SHP77 (cell line): ENCODE measurements around the gene SLC16A11.
"Not testable (repeated sequence)": the region's sequence is repeated elsewhere in the genome, so short reads cannot be mapped to it uniquely, and the experiment has no call there.

Source experiments
- DNase-seq, 2 experiments: peaks; one replicate each; lab custom pipeline; 2025; lab: John Stamatoyannopoulos, UW

Gene SLC16A11

DNA sequence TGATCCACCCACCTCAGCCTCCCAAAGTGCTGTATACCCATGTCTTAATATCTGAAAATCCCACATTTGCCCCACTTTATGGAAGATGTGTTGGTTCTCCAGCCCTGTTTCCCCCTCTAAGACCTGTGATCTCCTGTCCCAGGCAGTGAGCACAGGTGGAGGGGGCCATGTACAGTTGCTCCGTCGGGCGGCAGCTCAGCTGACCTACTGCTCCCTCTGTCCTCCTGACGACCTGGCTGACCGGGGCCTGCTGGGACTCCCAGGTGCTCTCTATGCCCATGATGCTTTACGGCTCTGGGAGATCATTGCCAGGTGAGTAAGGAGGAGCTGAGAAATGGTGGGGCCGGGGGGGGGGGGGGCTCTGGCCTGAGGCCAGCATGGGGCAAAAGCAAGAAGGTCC, 38.2 kb downstream of the SLC16A11 start:
- DNase-seq: no peak

DNA sequence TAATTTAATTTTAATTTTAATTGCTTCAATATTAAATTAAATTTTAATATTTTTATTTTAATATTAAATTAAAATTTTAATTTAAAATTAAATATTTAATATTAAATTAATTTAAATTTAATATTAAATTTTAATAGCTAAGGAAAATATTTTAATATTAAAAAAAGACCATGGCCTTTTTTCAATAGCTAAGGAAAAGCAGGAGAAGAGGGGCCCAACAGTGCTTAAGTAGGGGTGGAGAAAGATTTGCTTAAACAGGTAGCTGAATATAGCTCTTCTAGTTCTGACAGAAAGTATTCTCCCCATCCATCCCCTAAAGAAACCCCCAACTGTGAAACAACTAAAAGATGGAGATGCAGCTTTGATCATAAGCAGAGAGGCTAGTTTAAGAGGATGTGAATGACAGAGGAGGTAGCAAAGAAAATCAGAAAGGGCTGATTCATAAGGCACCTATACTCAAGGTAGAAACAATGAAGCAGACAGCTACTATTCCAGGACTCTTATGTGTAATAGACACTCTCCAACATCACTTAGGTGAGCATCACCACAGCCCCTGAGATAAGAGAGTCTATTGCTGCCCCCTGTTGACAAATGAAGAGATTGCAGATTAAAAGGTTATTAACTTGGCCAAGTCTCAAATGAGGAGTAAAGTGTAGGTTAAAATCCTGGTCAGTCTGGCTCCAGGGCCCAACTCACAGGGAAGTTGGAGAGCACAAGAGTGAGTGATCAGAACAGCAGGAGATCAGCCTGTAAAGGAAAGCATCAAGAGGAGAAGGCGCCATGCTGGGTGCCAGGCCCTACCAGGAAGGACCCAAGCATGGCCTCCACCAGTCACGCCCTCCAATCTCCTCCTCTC, 39.3 kb downstream of the SLC16A11 start:
- peak; percentile 76 to 91 for DNase-seq

DNA sequence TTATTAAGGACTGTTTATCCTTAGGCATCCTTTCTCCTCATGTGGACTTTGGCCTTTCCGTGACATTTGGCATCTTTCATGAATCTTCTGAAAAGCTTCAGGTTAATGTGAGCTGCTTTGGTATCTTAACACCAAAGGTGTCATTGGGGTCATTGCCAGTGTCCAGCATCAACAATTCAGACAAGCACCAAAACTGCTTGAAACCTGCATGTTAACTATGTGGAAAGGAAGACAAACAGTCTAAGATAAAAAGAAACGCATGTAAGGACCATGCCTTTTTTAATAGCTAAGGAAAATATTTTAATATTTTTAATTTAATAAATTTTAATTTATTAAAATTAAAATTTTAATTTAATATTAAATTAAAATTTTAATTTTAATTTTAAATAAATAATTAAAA, 40.1 kb downstream of the SLC16A11 start:
- no peak for DNase-seq

DNA sequence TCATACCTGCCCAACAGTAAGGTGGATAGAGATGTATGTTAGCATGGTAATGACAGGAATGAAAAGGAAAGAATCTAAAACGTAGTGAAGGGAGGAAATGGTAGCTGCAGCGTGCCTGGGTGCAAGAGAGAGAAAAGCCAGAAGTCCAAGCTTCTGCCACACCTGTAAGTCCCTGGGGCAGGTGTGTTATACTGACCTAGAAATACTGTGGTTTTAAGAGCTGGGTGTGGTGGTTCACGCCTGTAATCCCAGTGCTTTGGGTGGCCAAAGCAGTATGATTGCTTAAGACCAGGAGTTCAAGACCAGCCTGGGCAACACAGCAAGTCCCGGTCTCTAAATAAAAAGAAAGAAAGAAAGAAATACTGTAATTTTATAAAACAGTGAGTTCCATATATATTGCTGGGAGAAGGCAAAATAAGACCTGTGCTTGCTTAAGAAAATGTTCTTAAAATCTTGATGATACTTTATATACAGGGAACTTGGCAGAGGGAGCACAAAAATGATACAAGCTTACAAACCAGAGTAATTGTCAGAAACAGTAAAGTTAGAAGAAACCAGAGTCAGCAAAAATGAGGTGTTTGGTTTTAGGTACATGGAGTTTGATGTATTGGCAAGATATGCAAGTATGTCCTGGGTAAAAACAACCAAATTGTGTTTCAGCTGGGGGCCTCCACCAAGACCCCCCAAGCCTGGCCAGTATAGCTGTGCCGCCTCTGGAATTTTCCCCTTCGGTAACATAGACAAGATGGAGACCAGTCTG, 41.4 kb downstream of the SLC16A11 start:
- no peak for DNase-seq

DNA sequence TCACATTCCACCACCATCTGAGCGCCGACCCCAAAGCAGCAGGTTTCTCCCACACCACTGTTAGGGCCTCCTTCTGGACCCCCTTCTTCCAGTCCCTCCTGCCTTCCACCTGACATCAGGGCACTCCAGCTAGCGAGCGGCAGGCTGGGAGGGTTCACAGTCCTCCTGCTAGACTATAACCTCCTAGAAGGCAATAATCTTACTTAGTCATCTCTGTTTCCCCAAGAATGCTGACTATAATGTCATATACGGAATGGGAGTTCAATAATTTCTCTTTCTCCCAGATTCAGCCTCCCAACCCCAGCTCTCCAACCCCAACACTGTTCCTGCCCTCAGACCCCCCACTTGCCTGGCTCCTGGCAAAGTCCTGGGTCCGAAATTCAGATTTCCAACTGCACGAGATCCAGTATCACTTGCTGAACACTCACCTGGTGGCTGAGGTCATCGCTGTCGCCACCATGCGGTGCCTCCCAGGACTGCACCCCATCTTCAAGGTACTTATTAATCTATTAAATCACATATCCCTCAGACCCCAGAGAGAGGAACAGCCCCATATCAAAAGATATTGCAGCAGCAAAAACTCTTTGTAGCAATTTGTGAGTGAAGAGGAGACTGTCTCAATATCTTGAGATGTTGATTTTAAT, 42.5 kb downstream of the SLC16A11 start:
- DNase-seq: no peak

DNA sequence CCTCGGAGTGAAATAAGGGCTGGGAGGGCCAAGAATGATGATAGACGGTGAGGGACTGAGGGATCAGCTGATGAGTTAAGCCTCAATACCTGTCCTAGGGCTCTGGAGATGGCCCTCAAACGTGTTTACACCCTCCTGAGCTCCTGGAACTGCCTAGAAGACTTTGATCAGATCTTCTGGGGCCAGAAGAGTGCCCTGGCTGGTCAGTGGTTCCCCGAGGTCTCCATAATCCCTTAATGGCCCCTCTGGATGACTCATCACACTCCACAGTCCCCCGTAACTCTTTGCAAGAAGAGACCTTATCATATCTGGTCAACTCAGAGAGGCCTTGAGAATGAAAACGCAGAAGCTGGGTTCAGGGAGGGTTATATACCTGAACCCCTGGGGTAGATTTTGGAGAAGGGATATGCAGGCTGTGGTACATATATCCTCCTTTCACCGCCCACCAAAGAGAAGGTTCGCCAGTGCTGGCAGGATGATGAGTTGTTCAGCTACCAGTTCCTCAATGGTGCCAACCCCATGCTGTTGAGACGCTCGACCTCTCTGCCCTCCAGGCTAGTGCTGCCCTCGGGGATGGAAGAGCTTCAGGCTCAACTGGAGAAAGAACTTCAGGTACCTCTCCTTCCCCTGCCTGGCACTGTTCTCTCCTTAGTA, 44.9 kb downstream of the SLC16A11 start:
- DNase-seq: no peak

DNA sequence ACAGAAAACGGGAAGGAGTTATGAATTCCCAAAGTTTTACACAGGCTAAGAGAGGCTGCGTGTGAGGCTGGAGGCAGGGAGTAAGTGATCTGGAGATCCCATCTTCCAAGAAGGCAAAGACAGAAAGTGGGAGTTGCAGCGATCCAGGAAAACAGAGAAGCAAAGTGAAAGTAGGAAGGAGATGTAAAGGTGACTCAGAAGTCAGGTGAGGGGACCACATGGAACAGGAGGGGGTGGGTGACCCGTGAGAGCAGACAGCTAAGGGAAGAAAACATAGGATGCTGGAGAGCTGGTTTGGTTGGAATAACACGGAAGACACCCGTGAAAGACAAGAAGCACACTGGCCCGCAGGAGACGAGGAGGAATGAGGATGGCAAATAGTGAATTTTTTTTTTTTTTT, 46.7 kb downstream of the SLC16A11 start:
- DNase-seq: no peak

DNA sequence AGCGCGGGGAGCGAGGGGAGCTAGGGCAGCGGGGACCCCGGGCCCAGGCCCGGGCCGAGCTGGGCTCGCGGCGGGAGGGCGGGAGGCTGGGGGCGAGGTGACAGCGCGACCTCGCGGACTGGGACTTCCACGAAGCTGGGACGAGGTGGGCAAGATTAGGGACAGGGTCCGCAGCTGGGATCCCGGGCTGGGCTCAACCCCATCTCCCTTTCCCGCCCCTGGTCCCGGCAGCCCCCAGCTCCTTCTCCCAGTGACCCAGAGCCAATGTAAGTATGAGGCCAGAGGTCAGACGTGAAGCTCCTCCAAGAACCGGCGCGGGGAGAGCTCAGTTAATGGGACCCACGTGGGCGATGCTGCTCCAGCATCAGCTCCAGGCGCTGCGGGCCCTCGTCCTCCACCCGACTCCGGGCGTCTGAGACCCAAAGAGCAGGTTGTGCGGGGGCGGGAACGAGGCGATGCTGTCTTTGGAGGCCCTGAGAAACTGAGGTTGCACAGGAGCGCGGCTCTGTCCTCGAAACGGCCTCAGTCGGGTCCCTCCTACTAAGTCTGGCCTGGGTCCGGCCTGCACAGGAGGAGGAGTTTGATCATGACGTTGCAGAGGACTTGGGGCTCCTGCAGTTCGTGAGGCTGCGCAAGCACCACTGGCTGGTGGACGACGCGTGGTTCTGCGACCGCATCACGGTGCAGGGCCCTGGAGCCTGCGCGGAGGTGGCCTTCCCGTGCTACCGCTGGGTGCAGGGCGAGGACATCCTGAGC, 47.5 kb downstream of the SLC16A11 start:
- no peak for DNase-seq

DNA sequence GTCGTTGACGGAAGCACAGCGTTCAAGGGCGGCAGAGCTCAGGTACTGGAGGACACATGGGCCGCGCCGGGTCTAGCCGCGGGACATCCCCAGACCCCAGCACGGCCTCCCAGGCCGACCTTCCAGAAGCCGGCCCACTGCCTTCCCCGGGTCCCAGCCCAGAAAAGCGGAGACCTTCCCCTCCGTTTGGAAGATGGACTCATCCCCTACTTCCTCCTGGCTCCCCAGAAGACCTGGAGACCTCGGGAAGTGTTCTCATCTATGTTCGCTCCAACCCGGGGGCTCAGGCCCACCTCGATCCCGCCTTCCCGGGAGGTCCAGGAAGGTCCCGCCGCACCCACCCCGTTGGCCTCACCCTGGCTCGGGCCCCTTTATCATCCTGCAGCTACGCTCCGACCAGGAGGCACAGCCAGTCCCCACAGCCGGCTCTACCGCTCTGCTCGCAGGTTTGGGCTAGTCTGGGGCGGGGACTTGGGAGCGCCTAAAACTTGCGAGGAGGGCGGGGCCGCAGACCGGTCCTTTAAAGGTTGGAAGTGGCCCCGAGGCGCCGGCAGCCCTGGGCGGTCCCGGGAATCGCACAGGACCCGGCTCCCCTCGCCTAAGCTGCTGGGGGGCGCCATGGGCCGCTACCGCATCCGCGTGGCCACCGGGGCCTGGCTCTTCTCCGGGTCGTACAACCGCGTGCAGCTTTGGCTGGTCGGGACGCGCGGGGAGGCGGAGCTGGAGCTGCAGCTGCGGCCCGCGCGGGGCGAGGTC, 48.2 kb downstream of the SLC16A11 start, which contains the start of gene ALOX12:
TSS of gene ALOX12 (plus strand) at position 550 of the 756 bp plus-strand sequence. CDS start at position 619, 69 bp downstream.
- no peak for DNase-seq

DNA sequence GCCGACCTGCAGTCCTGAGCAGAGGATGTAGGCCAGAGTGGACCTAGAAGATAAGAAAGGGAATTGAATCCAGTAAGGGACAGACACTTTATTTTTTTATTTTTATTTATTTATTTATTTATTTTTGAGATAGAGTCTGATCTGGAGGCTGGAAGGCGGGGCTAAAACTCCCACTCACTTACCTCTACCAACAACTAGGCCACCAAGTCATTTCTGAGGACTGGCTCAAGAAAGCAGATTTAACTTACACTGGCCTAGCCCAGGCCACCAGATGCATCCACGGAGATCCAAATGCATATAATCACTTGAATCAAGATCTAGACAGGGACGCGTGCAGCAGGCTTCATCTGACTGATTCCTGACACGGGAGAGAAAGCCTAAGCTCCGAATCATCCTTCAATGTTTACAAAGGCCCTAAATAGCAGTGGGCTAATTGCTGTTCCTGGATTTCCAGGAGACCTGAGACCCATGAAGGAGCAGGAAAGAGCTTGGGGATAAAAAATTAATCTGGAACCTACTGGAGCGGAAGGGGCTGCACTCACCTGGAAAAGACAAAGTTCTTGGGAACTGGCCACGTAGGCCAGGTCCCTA, 49.1 kb downstream of the SLC16A11 start:
- no peak for DNase-seq

DNA sequence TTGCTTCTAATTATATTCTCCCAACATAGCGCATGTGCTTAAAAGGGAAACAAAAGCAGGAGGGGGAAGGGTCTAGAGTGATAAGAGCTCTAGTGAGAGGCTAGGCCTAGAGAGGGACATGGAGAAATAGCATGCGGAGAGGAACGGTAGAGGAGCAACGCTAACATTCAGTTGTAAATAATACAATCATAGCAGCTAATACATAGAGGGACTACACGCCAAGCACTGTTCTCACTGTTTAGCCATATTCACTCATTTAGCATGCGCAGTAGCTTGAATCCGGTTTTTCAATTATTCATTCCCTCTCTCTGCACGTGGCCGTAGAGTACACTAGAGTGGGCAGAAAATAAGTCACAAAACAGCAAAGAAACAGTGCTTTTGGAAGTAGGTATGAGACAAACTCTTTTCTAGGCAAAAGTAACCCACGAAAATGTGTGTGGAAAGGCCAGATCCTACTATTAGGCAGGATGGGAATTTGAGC, 49.7 kb downstream of the SLC16A11 start:
- no peak for DNase-seq

DNA sequence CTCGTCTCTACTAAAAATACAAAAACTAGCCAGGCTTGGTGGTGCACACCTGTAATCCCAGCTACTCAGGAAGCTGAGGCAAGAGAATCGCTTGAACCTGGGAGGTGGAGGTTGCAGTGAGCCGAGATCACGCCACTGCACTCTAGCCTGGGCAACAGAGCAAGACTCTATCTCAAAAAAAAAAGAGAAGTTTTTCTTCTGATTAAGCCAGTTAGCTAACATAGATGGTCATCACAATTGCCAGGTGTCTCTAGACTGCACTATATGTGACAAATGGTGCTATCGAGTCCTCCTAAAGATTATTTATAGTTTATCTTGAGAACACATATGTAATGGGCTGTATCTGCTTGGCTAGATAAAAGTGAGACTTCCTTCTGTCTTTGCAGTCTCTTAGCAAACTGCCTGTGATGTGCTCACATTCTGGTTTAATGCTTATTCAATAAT, 50.3 kb downstream of the SLC16A11 start:
- DNase-seq: not testable (repeated sequence)
